NCI-H2227 treated with DMSO at 0.1 percent for 48 hours (cell line): ENCODE measurements around the gene CDKL4.
"Not testable (repeated sequence)": the region's sequence is repeated elsewhere in the genome, so short reads cannot be mapped to it uniquely, and the experiment has no call there.

ENCODE experiments used
- DNase-seq: peaks from one replicate; lab custom pipeline; 2025; lab: John Stamatoyannopoulos, UW

Gene CDKL4

GRCh38 chr2:39141334-39142271, 102.2 kb downstream of the CDKL4 start:
- no peak for DNase-seq

GRCh38 chr2:39140948-39141333, 102.8 kb downstream of the CDKL4 start:
- not testable (repeated sequence) for DNase-seq

- DNase-seq, result no peak
These were observed 103.4 kb downstream of the CDKL4 start for GRCh38 chr2:39140322-39140847.

- no peak for DNase-seq
These were observed 104.1 kb downstream of the CDKL4 start for GRCh38 chr2:39139511-39140237.

- no peak for DNase-seq
These were observed 104.9 kb downstream of the CDKL4 start for GRCh38 chr2:39138837-39139211.

- not testable (repeated sequence) for DNase-seq
These were observed 105.5 kb downstream of the CDKL4 start for GRCh38 chr2:39138187-39138836.

GRCh38 chr2:39136799-39137198, 107.0 kb downstream of the CDKL4 start:
- DNase-seq, result no peak

- DNase-seq, result no peak
These were observed 108.0 kb downstream of the CDKL4 start for GRCh38 chr2:39135690-39136259.

GRCh38 chr2:39133215-39133851, 110.4 kb downstream of the CDKL4 start:
- no peak for DNase-seq

GRCh38 chr2:39128919-39129391, 114.8 kb downstream of the CDKL4 start:
- DNase-seq, result no peak

- DNase-seq, result no peak
These were observed 115.8 kb downstream of the CDKL4 start for GRCh38 chr2:39127973-39128372.
